Measurements from ENCODE around the gene SPO11.
"Not testable (repeated sequence)": the region's sequence is repeated elsewhere in the genome, so short reads cannot be mapped to it uniquely, and the experiment has no call there.

SPO11 gene

GRCh38 chr20:57335392-57335791 is 5.8 kb downstream of the SPO11 start:
- Mint-ChIP-seq H3K36me3 (ENCODE audit: low read depth) (no peaks in the 10 kb centered on the region), H3K27ac (no peak overlapping the region), H3K4me3 (no peak overlapping the region), H3K9me3 (no peaks in the 10 kb centered on the region), H3K4me1 (ENCODE audit: low read depth) (no peaks in the 10 kb centered on the region), H3K27me3 (peaks cover 24% of the 10 kb centered on the region)
- intact Hi-C loops (cut with micrococcal nuclease), result no loop called here

GRCh38 chr20:57341663-57342062 is 12.1 kb downstream of the SPO11 start:
- H3K4me3 Mint-ChIP-seq, result no peak overlapping the region
- H3K36me3 Mint-ChIP-seq (ENCODE audit: low read depth), result no peaks in the 10 kb centered on the region
- no peaks in the 10 kb centered on the region for H3K9me3 Mint-ChIP-seq
- peaks cover 21% of the 10 kb centered on the region for H3K27me3 Mint-ChIP-seq
- no peak overlapping the region for H3K27ac Mint-ChIP-seq
- H3K4me1 Mint-ChIP-seq (ENCODE audit: low read depth), result no peaks in the 10 kb centered on the region
- intact Hi-C loops (cut with micrococcal nuclease), result no loop called here

- intact Hi-C loops (cut with micrococcal nuclease), result no loop called here
Observed at GRCh38 chr20:57342829-57343228, 13.2 kb downstream of the SPO11 start.

GRCh38 chr20:57346477-57346876 is 16.9 kb downstream of the SPO11 start:
- Mint-ChIP-seq H3K9me3 (no peaks in the 10 kb centered on the region), H3K4me3 (no peak overlapping the region), H3K4me1 (ENCODE audit: low read depth) (peaks cover under 1% of the 10 kb centered on the region), H3K36me3 (ENCODE audit: low read depth) (peaks cover 4% of the 10 kb centered on the region), H3K27me3 (peaks cover 34% of the 10 kb centered on the region), H3K27ac (no peak overlapping the region)
- intact Hi-C loops (cut with micrococcal nuclease), result loop anchor here (5.0 kb wide), 1 partner anchor 794 kb away; no protein-coding TSS in a partner anchor

More at GRCh38 chr20:57342829-57343228, 13.2 kb downstream of the SPO11 start:
- H3K9me3 Mint-ChIP-seq, result no peaks in the 10 kb centered on the region
- no peak overlapping the region for H3K27ac Mint-ChIP-seq
- H3K4me3 Mint-ChIP-seq, result no peak overlapping the region
- H3K36me3 Mint-ChIP-seq (ENCODE audit: low read depth), result no peaks in the 10 kb centered on the region
- peaks cover 28% of the 10 kb centered on the region for H3K27me3 Mint-ChIP-seq
- H3K4me1 Mint-ChIP-seq (ENCODE audit: low read depth), result no peaks in the 10 kb centered on the region

- Mint-ChIP-seq H3K27me3 (peaks cover 29% of the 10 kb centered on the region), H3K9me3 (no peaks in the 10 kb centered on the region), H3K27ac (no peak overlapping the region), H3K4me1 (ENCODE audit: low read depth) (peaks cover 10% of the 10 kb centered on the region), H3K4me3 (no peak overlapping the region), H3K36me3 (ENCODE audit: low read depth) (peaks cover 6% of the 10 kb centered on the region)
- intact Hi-C loops (cut with micrococcal nuclease), result loop anchor here (5.0 kb wide), 1 partner anchor 795 kb away; no protein-coding TSS in a partner anchor
Observed at GRCh38 chr20:57347393-57347792, 17.8 kb downstream of the SPO11 start.

GRCh38 chr20:57348200-57348921 is 18.8 kb downstream of the SPO11 start:
- Mint-ChIP-seq H3K4me1 (ENCODE audit: low read depth) (peaks cover 16% of the 10 kb centered on the region), H3K27me3 (peaks cover 25% of the 10 kb centered on the region)
- H3K36me3 Mint-ChIP-seq (ENCODE audit: low read depth); H3K4me3 Mint-ChIP-seq; H3K27ac Mint-ChIP-seq; H3K9me3 Mint-ChIP-seq: not testable (repeated sequence)
- intact Hi-C loops (cut with micrococcal nuclease), result loop anchor here (5.0 kb wide), 1 partner anchor 796 kb away; no protein-coding TSS in a partner anchor

- H3K9me3 Mint-ChIP-seq; H3K4me3 Mint-ChIP-seq; H3K36me3 Mint-ChIP-seq (ENCODE audit: low read depth); H3K27ac Mint-ChIP-seq: not testable (repeated sequence)
- intact Hi-C loops (cut with micrococcal nuclease), result loop anchor here (5.0 kb wide), 1 partner anchor 797 kb away; no protein-coding TSS in a partner anchor
- peaks cover 16% of the 10 kb centered on the region for H3K4me1 Mint-ChIP-seq (ENCODE audit: low read depth)
- H3K27me3 Mint-ChIP-seq, result peaks cover 25% of the 10 kb centered on the region
Observed at GRCh38 chr20:57348922-57349574, 19.4 kb downstream of the SPO11 start.

- Mint-ChIP-seq H3K4me1 (ENCODE audit: low read depth) (peaks cover 16% of the 10 kb centered on the region), H3K27ac (peak overlapping the region; percentile 41), H3K27me3 (peaks cover 22% of the 10 kb centered on the region), H3K9me3 (no peaks in the 10 kb centered on the region), H3K4me3 (peak overlapping the region; percentile 32), H3K36me3 (ENCODE audit: low read depth) (peaks cover 6% of the 10 kb centered on the region)
- intact Hi-C loops (cut with micrococcal nuclease), result no loop called here
Observed at GRCh38 chr20:57350081-57350710, 20.6 kb downstream of the SPO11 start.

GRCh38 chr20:57350726-57351041 is 21.1 kb downstream of the SPO11 start:
- H3K9me3 Mint-ChIP-seq; intact Hi-C loops (cut with micrococcal nuclease); H3K36me3 Mint-ChIP-seq (ENCODE audit: low read depth): not testable (repeated sequence)
- Mint-ChIP-seq H3K4me1 (ENCODE audit: low read depth) (peaks cover 16% of the 10 kb centered on the region), H3K27ac (peak overlapping the region; percentile 87), H3K27me3 (peaks cover 22% of the 10 kb centered on the region), H3K4me3 (peak overlapping the region; percentile 87)

- Mint-ChIP-seq H3K27ac (peak within 1 kb of the TSS; percentile 87), H3K36me3 (ENCODE audit: low read depth) (peaks cover 6% of the 10 kb centered on the region), H3K27me3 (peaks cover 22% of the 10 kb centered on the region), H3K4me3 (peak within 1 kb of the TSS; percentile 87), H3K4me1 (ENCODE audit: low read depth) (peaks cover 16% of the 10 kb centered on the region), H3K9me3 (no peaks in the 10 kb centered on the region)
- intact Hi-C loops (cut with micrococcal nuclease), result no loop called here
Observed at GRCh38 chr20:57351042-57351783, 21.6 kb downstream of the SPO11 start, which contains the start of gene RAE1. Gene RAE1, plus strand, starts transcription at chr20:57351255. Its CDS starts 2,784 bp downstream, at chr20:57354039.

GRCh38 chr20:57352305-57352704 is 22.7 kb downstream of the SPO11 start:
- H3K36me3 Mint-ChIP-seq (ENCODE audit: low read depth), result peaks cover 6% of the 10 kb centered on the region
- peaks cover 16% of the 10 kb centered on the region for H3K4me1 Mint-ChIP-seq (ENCODE audit: low read depth)
- H3K9me3 Mint-ChIP-seq, result no peaks in the 10 kb centered on the region
- intact Hi-C loops (cut with micrococcal nuclease), result no loop called here
- H3K27ac Mint-ChIP-seq, result peak overlapping the region; percentile 87
- H3K27me3 Mint-ChIP-seq, result peaks cover 19% of the 10 kb centered on the region
- no peak overlapping the region for H3K4me3 Mint-ChIP-seq

- H3K27me3 Mint-ChIP-seq, result peaks cover 10% of the 10 kb centered on the region
- intact Hi-C loops (cut with micrococcal nuclease), result no loop called here
- H3K4me3 Mint-ChIP-seq, result no peak overlapping the region
- no peaks in the 10 kb centered on the region for H3K9me3 Mint-ChIP-seq
- peaks cover 6% of the 10 kb centered on the region for H3K36me3 Mint-ChIP-seq (ENCODE audit: low read depth)
- peaks cover 16% of the 10 kb centered on the region for H3K4me1 Mint-ChIP-seq (ENCODE audit: low read depth)
- no peak overlapping the region for H3K27ac Mint-ChIP-seq
Observed at GRCh38 chr20:57353351-57353750, 23.7 kb downstream of the SPO11 start.

GRCh38 chr20:57361517-57361916 is 31.9 kb downstream of the SPO11 start:
- Mint-ChIP-seq H3K36me3 (ENCODE audit: low read depth) (peaks cover 11% of the 10 kb centered on the region), H3K4me1 (ENCODE audit: low read depth) (no peaks in the 10 kb centered on the region), H3K27me3 (no peaks in the 10 kb centered on the region), H3K27ac (no peak overlapping the region), H3K4me3 (no peak overlapping the region), H3K9me3 (no peaks in the 10 kb centered on the region)
- intact Hi-C loops (cut with micrococcal nuclease), result loop anchor here (10.0 kb wide), 1 partner anchor 1313 kb away; no protein-coding TSS in a partner anchor
